Measurements from ENCODE around the gene MLLT3. TPM values are rescaled to one million over a fixed set of nuclear protein-coding genes. Genes with fewer than 3 reads are reported as not detected.

Gene MLLT3
- total and polyA plus RNA-seq, 2 donors (not counting 3 experiments of a cell fraction or from before 2014, with no cell fraction given), result 6.1 to 10.0 TPM

DNA sequence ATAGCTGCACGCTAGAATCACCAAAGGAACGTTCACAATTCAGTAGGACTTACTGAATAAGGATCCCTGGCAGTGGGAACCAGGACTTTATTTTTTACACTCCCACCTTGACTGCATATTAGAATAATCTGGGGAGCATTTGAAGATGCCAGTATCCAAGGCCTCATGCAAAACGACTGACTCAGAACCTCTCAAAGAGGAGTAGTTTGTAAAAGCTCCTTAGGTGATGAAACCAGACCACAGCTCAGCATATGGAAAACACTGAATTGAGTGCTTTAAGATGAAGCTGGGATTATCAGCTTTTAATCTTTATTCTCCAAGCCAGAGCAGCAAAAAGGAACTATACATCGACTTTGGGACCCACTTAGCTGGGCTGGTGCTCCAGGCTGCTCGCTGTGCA lies 288.3 kb downstream of the MLLT3 start:
- no peaks in the 10 kb centered on the region for H3K9me3 ChIP-seq (replicated peaks; ENCODE audit: control insufficient read depth, insufficient read depth, low read length)
- dilution Hi-C loops (cut with MboI; ENCODE audit: extremely low pct_ligation_motif_present, low sequenced_read_pairs), result no loop called here
- intact Hi-C loops (cut with micrococcal nuclease), result no loop called here
- H4K20me1 ChIP-seq (replicated peaks; ENCODE audit: control insufficient read depth, extremely low read depth, insufficient read depth, low read length), result no peaks in the 10 kb centered on the region
- no peak for DNase-seq (ENCODE audit: low read depth, low spot score)
- ChIA-PET CTCF (no interaction called here), POLR2A (no interaction called here)
- no TSS peak for BruUV-seq (replicated peaks)
- H3K9me1 ChIP-seq (replicated peaks; ENCODE audit: control insufficient read depth, extremely low read depth, insufficient read depth, low read length), result no peaks in the 10 kb centered on the region
- H3K9ac ChIP-seq (replicated peaks; ENCODE audit: extremely low read depth, insufficient read depth, low read length), result no peak overlapping the region
- no peak for FAIRE-seq
- peaks cover 2% of the 10 kb centered on the region in 2 experiments for H3K27me3 ChIP-seq (ENCODE audit: control insufficient read depth in 2 of 2, insufficient read depth in 2 of 2, low read length in 2 of 2)
- no peak overlapping the region for H3K4me3 ChIP-seq (replicated peaks in 1 of 3; ENCODE audit: insufficient read depth in 1 of 3, low read depth in 1 of 3, low read length in 3 of 3)
- no peak overlapping the region for H3K4me2 ChIP-seq (ENCODE audit: insufficient read depth, low read length)
- H3K36me3 ChIP-seq (ENCODE audit: control insufficient read depth in 2 of 2, extremely low read depth in 1 of 2, insufficient read depth in 2 of 2, low read length in 2 of 2), result no peaks in the 10 kb centered on the region
- no peak for TF ChIP-seq JUN (IDR thresholded peaks at IDR 0.05; ENCODE audit: borderline replicate concordance, insufficient read depth, insufficient read length, low read depth)
- TF ChIP-seq EZH2 (IDR thresholded peaks at IDR 0.05; ENCODE audit: borderline replicate concordance, low read depth, low read length, severe bottlenecking), result no peak
- no peak for TF ChIP-seq FOS (IDR thresholded peaks at IDR 0.05; ENCODE audit: borderline replicate concordance, insufficient read depth, low read length)
- TF ChIP-seq, protein P1, sequence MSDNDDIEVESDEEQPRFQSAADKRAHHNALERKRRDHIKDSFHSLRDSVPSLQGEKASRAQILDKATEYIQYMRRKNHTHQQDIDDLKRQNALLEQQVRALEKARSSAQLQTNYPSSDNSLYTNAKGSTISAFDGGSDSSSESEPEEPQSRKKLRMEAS (IDR thresholded peaks at IDR 0.05; ENCODE audit: insufficient read depth, insufficient read length), result no peak
- TF ChIP-seq POLR2AphosphoS5 (IDR thresholded peaks at IDR 0.05; ENCODE audit: insufficient read depth, low read depth, low read length), result no peak
- no peak for TF ChIP-seq GATA2 (IDR thresholded peaks at IDR 0.05; ENCODE audit: insufficient read depth, insufficient read length, low read depth, low read length)
- TF ChIP-seq POLR2A (IDR thresholded peaks at IDR 0.05; ENCODE audit: low read depth, low read length), result no peak
- TF ChIP-seq, protein P2, sequence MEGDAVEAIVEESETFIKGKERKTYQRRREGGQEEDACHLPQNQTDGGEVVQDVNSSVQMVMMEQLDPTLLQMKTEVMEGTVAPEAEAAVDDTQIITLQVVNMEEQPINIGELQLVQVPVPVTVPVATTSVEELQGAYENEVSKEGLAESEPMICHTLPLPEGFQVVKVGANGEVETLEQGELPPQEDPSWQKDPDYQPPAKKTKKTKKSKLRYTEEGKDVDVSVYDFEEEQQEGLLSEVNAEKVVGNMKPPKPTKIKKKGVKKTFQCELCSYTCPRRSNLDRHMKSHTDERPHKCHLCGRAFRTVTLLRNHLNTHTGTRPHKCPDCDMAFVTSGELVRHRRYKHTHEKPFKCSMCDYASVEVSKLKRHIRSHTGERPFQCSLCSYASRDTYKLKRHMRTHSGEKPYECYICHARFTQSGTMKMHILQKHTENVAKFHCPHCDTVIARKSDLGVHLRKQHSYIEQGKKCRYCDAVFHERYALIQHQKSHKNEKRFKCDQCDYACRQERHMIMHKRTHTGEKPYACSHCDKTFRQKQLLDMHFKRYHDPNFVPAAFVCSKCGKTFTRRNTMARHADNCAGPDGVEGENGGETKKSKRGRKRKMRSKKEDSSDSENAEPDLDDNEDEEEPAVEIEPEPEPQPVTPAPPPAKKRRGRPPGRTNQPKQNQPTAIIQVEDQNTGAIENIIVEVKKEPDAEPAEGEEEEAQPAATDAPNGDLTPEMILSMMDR (IDR thresholded peaks at IDR 0.05; ENCODE audit: extremely low read depth in 1 of 2, insufficient read depth in 1 of 2, low read depth in 1 of 2, low read length in 2 of 2), result no peak
- H3K27ac ChIP-seq (ENCODE audit: insufficient read depth, low read depth, low read length), result no peak overlapping the region
- no peaks in the 10 kb centered on the region for H3K4me1 ChIP-seq (ENCODE audit: control insufficient read depth, extremely low read depth, insufficient read depth, low read length)
- H2AFZ ChIP-seq (ENCODE audit: low read depth, low read length), result no peak overlapping the region
- no peaks in the 10 kb centered on the region for H3K79me2 ChIP-seq (ENCODE audit: control insufficient read depth, insufficient read depth, low read length)

All from endothelial cell of umbilical vein (primary cell).